PFSK-1 (cell line): ENCODE data around the gene NOC2L.

Experiments
- FOXP2 ChIP-seq: optimal IDR thresholded peaks from 2 replicates; pipeline ENCODE3; 2011; ENCODE audit warnings: borderline replicate concordance, control low read depth, inconsistent platforms; ENCODE audit not compliant: insufficient read depth; ENCODE audit errors: extremely low read length, extremely low read depth
- REST ChIP-seq, 2 experiments: IDR thresholded peaks; 2 replicates each; pipeline versions ENCODE4 v1.6.1 to v1.8.0; 2011 to 2012; ENCODE audit warnings: low read depth in 2 of 2, low read length in 2 of 2, control low read depth in 1 of 2, inconsistent platforms in 1 of 2, mild to moderate bottlenecking in 1 of 2, moderate library complexity in 1 of 2; ENCODE audit not compliant: insufficient read depth in 1 of 2
- SIN3A ChIP-seq: IDR thresholded peaks from 2 replicates; pipeline ENCODE4 v1.6.1; 2012; ENCODE audit warnings: mild to moderate bottlenecking, low read length, moderate library complexity, borderline replicate concordance; ENCODE audit not compliant: insufficient read depth

- TF ChIP-seq REST (IDR thresholded peaks at IDR 0.05; ENCODE audit: insufficient read depth in 1 of 2, low read depth in 2 of 2, low read length in 2 of 2) (no peak), FOXP2 (no peak), SIN3A (no peak)
Measured at GRCh38 chr1:906600-907420, 52.2 kb downstream of the NOC2L start.
